Ishikawa (cell line): ENCODE results near the gene ADAMTSL1.

ENCODE experiments used
- CEBPB ChIP-seq: IDR thresholded peaks from 2 replicates; pipeline ENCODE4 v1.6.1; 2012
- CREB1 ChIP-seq: IDR thresholded peaks from 2 replicates; pipeline ENCODE4 v1.6.1; 2012; ENCODE audit warnings: low read depth
- EP300 ChIP-seq: IDR thresholded peaks from 2 replicates; pipeline ENCODE4 v1.6.1; 2012; ENCODE audit warnings: borderline replicate concordance
- NFIC ChIP-seq: IDR thresholded peaks from 2 replicates; pipeline ENCODE4 v1.6.1; 2012
- RAD21 ChIP-seq: IDR thresholded peaks from 2 replicates; pipeline ENCODE4 v1.6.1; 2012; ENCODE audit warnings: low read depth
- TAF1 ChIP-seq: IDR thresholded peaks from 2 replicates; pipeline ENCODE4 v1.6.1; 2012; ENCODE audit warnings: low read depth, mild to moderate bottlenecking
- TCF12 ChIP-seq: IDR thresholded peaks from 2 replicates; pipeline ENCODE4 v1.6.1; 2012; ENCODE audit warnings: low read depth
- TEAD4 ChIP-seq: IDR thresholded peaks from 2 replicates; pipeline ENCODE4 v1.6.1; 2012
- YY1 ChIP-seq: IDR thresholded peaks from 2 replicates; pipeline ENCODE4 v1.6.1; 2012; ENCODE audit warnings: low read depth
- TF ChIP-seq, protein P1 (sequence below): IDR thresholded peaks from 2 replicates; pipeline ENCODE4 v1.6.1; 2012; ENCODE audit warnings: low read depth, mild to moderate bottlenecking

GRCh38 chr9:18890372-18890771, 416.4 kb downstream of the ADAMTSL1 start:
- TF ChIP-seq, protein P1, sequence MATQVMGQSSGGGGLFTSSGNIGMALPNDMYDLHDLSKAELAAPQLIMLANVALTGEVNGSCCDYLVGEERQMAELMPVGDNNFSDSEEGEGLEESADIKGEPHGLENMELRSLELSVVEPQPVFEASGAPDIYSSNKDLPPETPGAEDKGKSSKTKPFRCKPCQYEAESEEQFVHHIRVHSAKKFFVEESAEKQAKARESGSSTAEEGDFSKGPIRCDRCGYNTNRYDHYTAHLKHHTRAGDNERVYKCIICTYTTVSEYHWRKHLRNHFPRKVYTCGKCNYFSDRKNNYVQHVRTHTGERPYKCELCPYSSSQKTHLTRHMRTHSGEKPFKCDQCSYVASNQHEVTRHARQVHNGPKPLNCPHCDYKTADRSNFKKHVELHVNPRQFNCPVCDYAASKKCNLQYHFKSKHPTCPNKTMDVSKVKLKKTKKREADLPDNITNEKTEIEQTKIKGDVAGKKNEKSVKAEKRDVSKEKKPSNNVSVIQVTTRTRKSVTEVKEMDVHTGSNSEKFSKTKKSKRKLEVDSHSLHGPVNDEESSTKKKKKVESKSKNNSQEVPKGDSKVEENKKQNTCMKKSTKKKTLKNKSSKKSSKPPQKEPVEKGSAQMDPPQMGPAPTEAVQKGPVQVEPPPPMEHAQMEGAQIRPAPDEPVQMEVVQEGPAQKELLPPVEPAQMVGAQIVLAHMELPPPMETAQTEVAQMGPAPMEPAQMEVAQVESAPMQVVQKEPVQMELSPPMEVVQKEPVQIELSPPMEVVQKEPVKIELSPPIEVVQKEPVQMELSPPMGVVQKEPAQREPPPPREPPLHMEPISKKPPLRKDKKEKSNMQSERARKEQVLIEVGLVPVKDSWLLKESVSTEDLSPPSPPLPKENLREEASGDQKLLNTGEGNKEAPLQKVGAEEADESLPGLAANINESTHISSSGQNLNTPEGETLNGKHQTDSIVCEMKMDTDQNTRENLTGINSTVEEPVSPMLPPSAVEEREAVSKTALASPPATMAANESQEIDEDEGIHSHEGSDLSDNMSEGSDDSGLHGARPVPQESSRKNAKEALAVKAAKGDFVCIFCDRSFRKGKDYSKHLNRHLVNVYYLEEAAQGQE = no peak
- no peak for TF ChIP-seq RAD21
- TF ChIP-seq TAF1 = no peak
- TF ChIP-seq CEBPB = no peak
- no peak for TF ChIP-seq NFIC
- no peak for TF ChIP-seq CREB1
- no peak for TF ChIP-seq TEAD4
- no peak for TF ChIP-seq YY1
- TF ChIP-seq EP300 = no peak
- TF ChIP-seq TCF12 = no peak
